HL-60/S4 (cell line): ENCODE measurements around the gene RPUSD1.
"Not testable (repeated sequence)": the region's sequence is repeated elsewhere in the genome, so short reads cannot be mapped to it uniquely, and the experiment has no call there.

Source experiments
- in situ Hi-C: fragments of 300-500 bp; cut with MboI; formaldehyde crosslinking; loops from 2 replicates; pipeline ENCODE4 v1.14.3; 2022; ENCODE audit warnings: low sequenced_read_pairs

Gene RPUSD1

GRCh38 chr16:787978-788398 lies at the start of gene RPUSD1:
RPUSD1 (minus strand) TSS chr16:788381; CDS start chr16:787737, 644 bp downstream.
- in situ Hi-C loops, result loop anchor here (5.0 kb wide), 1 partner anchor 76 kb away; no protein-coding TSS in a partner anchor

GRCh38 chr16:836822-837221 lies 48.6 kb upstream of the RPUSD1 start:
- in situ Hi-C loops, result not testable (repeated sequence)

- in situ Hi-C loops, result no loop called here
These were observed 48.0 kb upstream of the RPUSD1 start for GRCh38 chr16:836221-836620.

GRCh38 chr16:835373-835772 lies 47.2 kb upstream of the RPUSD1 start:
- in situ Hi-C loops, result no loop called here

- in situ Hi-C loops, result no loop called here
These were observed 45.2 kb upstream of the RPUSD1 start for GRCh38 chr16:833411-833810.

GRCh38 chr16:832652-833336 lies 44.6 kb upstream of the RPUSD1 start:
- in situ Hi-C loops, result no loop called here

GRCh38 chr16:831571-832413 lies 43.6 kb upstream of the RPUSD1 start:
- in situ Hi-C loops, result no loop called here

- in situ Hi-C loops, result no loop called here
These were observed 42.8 kb upstream of the RPUSD1 start for GRCh38 chr16:830871-831570.

GRCh38 chr16:830107-830870 lies 42.1 kb upstream of the RPUSD1 start:
- in situ Hi-C loops, result no loop called here

- in situ Hi-C loops, result no loop called here
These were observed 40.7 kb upstream of the RPUSD1 start for GRCh38 chr16:828891-829290.

GRCh38 chr16:827513-827912 lies 39.3 kb upstream of the RPUSD1 start:
- in situ Hi-C loops, result no loop called here

- in situ Hi-C loops, result no loop called here
These were observed 37.3 kb upstream of the RPUSD1 start for GRCh38 chr16:825341-826061.

- in situ Hi-C loops, result no loop called here
These were observed 36.4 kb upstream of the RPUSD1 start for GRCh38 chr16:824601-825000.

- in situ Hi-C loops, result no loop called here
These were observed 36.0 kb upstream of the RPUSD1 start for GRCh38 chr16:824194-824593.

- in situ Hi-C loops, result no loop called here
These were observed 34.7 kb upstream of the RPUSD1 start for GRCh38 chr16:822909-823297.

- in situ Hi-C loops, result no loop called here
These were observed 34.2 kb upstream of the RPUSD1 start for GRCh38 chr16:822174-822908.

GRCh38 chr16:821751-822150 lies 33.6 kb upstream of the RPUSD1 start:
- in situ Hi-C loops, result no loop called here

- in situ Hi-C loops, result no loop called here
These were observed 32.6 kb upstream of the RPUSD1 start for GRCh38 chr16:820748-821147.

GRCh38 chr16:820044-820408 lies 31.8 kb upstream of the RPUSD1 start:
- in situ Hi-C loops, result not testable (repeated sequence)
